Activated CD4-positive, alpha-beta T cell treated with anti-CD3 and anti-CD28 coated beads, Interleukin-2, amount 50 U/mL, for 4 hours (primary cell): Measurements from ENCODE around the gene PELO.

Experiments used
- DNase-seq, 2 experiments: peaks; one replicate each; pipeline ENCODE4 v3.0.0-alpha.2; 2020

The PELO gene

GRCh38 chr5:52772668-52773067, 15.0 kb upstream of the PELO start:
- no peak for DNase-seq

GRCh38 chr5:52773342-52773741, 14.4 kb upstream of the PELO start:
- DNase-seq = no peak

- no peak for DNase-seq
These were observed 13.7 kb upstream of the PELO start for GRCh38 chr5:52774005-52774410.

- peak in 1 of 2 experiments; percentile 9 for DNase-seq
These were observed 11.6 kb upstream of the PELO start for GRCh38 chr5:52776116-52776515.

DNA sequence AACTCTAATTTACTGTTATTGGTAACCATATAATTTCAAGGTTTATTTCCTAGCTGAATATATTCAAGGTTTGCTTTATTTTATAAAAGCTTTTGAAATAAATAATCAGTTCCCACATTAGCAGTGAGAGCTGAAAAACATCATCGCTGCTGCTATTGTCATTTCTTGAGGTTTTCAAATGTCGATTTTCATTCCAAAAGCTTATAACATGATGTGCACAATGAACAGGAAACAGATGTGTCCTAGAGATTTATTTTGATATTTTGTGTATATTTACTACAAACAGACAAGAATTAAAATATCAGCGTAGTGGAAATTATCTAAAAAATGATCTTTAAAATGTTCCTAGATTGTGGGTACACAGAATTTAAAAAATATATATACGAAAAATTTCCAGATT, 10.5 kb upstream of the PELO start:
- no peak for DNase-seq

DNA sequence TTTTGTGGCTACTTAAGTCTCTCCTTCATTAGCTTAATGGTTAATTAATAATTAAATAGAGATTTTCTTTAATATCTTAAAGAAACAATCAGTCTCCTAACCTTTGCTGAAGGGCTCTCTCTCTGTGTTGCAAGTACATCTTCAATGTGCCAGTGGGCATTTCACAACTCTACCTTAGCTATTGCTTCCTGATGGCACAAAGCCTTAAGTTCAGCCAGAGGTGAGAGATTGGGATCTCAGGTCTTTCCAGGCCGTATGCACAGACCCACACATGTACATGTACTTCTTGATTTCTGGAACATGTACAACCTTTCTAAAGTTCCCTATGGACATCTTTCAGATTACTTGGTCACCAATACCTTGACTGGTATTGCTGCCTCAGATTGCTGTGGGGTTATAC, 8.9 kb upstream of the PELO start:
- no peak for DNase-seq

DNA sequence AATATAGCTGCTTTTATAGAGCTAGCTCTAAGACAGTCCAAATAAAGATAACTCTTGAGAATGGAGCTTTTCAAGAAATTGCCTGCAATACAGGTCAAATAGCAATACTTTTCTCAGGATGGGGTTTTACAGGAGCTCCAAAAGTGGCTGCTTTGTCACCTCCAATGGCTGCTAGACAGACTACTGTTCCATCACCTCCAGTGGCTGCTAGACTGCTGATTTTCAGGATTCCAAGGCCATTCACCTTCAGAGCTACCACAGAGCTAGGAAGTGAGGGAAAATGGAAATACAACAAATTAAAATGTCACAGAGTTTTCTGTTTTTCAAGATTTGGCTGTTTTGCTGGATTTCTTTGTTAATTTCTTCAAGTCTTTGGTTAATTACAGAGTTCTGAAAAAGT, 8.5 kb upstream of the PELO start:
- no peak for DNase-seq

DNA sequence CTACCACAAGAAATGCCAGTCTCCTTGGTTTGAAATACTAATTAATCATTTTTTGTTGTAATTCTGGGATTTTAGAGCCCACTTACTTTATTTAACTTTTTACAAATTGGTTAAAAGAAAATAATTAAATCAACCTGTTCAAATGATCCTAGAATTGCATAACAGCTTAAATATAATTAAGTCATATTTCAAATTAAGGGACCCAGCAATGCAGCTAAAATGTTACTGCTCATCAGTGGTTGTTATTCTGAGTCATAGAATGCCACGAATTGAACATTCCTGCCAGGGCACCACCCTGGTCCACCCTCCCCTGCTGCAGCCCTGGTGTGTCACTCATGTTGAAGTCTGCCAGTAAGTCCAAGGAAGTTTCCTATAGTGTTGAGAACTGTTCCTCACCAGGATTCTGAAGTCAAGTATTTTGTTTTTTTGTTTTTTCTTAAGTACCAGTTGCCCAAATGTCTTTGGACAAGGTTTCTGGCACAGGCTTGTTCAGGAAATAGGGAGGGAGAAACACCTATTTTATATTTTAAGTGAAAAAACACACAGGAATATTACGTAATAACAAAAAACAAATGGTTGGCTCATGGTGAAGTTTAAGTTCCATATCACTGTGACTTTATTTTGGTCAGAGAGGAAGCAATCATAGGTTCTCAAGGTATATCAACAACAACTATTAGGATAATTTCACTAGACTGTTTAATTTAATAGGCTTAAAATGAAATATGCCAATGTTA, 4.3 kb upstream of the PELO start:
- no peak for DNase-seq

DNA sequence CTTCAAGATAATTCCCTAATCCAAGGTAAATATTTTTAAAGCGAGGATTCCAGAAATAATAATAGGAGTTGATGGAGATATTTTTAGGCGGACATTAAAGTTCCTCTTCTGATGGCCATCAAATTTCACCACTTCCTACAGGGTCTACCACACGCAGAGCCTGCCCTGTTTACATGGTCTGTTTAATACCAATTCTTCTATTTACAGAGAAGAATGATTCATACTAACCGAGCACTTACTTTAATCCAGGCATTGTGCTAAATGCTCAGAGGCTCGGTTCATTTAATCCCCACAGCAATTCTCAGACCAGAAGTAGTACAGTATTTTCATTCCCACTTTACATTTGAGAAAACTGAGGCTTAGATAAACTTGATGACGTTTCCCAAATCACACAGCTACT, 3.0 kb upstream of the PELO start:
- no peak for DNase-seq

GRCh38 chr5:52786391-52786790, 1.3 kb upstream of the PELO start:
- no peak for DNase-seq

DNA sequence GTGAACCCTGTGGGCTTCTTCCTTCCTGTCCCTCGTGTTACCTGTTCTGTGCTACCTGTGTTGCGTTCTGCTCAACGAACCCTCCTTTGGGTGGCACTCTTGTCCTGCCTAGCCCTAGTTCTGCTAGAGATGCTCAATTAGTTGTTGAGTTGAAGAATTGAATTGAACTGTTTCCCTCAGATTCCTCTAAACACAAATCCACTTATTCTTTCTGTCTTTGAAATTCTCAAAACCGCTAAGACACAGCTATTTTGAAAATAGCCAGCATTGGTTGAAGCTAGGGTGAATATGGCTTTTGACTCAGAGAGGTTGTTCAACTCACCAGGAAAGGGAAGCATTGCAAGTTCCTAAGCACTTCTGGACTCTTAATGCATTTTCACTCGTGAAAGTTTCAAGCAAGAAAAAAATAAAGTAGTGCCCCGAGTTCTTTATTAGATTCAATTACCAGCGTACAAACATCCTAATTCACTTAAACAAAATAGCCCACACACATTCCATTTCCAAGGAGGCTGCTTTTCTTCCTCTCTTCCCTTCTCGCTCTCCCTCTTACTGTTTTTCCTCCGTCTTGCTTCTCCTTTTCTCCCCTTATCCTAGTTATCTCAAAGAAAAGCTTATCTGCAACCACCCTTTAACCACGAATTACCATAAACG, 642 bp upstream of the PELO start:
- DNase-seq = peak; percentile 35 to 42

- no peak for DNase-seq
These were observed 747 bp downstream of the PELO start for GRCh38 chr5:52788505-52788821.

GRCh38 chr5:52789378-52789777, 1.7 kb downstream of the PELO start:
- DNase-seq = no peak

- DNase-seq = no peak
These were observed 2.1 kb downstream of the PELO start for GRCh38 chr5:52789851-52790250.

DNA sequence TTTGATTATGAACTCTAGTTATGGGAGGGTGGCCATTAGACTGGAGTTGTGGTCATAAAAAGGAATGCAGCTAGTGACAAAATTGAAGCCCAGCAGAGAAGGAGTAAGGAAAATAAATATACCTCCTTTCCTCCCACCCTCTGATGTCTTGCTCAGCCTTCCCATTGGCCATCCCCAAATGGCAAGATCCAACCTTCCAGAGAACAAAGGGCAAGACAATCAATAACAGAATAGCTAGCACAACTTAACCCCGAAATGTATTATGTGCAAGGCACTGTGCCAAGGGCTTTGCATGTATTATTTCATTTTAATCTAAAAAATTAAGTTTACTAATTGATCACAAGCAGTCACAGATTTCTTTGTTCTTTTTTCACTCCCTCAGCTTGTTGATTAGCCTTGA, 3.6 kb downstream of the PELO start:
- no peak for DNase-seq

- no peak for DNase-seq
These were observed 6.8 kb downstream of the PELO start for GRCh38 chr5:52794519-52794918.

DNA sequence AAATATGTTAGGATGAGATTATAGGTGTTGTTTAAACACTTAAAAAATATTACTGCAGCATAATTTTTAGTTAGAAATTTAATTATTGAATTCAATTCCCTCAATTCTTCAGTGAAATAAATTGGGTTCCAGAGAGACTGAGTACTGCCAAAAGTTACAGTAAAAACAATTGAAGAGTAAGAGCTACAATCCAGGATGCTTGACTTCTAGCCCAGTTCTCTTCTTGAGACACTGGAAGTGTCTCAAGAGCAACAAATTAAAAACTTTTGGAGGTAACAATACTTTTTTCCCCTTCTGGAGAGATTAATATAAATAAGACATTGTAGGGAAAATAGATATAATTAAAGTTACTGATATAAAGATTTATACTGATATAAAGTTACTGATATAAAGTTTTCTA, 8.3 kb downstream of the PELO start:
- DNase-seq = no peak

- DNase-seq = no peak
These were observed 8.9 kb downstream of the PELO start for GRCh38 chr5:52796516-52797103.

DNA sequence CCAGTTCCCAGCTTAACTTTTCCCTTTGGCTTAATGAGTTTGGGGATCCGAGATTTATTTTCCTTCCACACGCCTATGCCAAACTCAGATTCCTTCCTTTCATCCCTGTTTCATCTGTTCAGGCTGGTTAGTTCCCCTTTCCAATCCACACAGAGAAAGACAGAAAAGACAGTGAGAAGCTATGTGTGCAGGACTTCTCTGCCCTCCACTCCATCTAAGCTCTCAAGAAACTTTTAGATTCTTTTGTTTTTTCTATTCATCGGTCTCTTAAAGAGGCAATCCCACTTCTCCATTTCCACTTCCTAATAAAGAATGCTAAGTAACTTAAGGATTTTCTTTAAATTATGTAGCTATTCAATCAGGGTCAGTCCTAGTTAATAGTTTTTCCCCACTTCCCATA, 11.2 kb downstream of the PELO start:
- DNase-seq = no peak

DNA sequence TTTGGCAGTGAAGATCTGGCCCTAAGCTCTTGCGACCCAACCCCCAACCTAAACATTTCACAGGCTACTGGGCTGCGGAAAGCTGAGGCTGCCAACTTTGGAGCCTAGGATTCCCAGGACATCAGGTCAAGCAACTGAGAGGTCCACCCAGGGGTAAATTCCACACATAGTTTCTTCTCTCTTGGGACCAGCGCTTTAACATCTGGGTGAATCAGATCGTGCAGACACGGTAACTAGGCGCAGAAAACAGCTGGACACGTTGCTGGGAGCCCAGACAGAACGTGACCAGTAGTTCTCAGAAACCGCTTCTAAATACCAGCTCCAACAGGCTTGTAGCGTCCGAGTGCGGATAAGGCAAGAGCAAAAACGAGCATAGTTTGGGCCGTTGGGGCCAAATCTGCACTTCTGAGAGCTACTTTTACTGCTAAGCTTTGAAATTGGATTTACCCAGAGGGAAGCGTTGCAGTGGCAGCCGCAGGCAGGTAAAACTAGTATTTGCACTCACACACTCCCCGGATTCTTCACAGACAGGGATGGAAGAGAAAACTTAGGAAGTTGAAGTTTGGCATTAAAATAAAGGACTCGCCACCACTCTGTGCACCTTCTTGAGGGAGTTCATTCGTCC, 11.8 kb downstream of the PELO start:
- DNase-seq = no peak

- DNase-seq = peak; percentile 93 to 94
These were observed 12.3 kb downstream of the PELO start for GRCh38 chr5:52799983-52800393.

DNA sequence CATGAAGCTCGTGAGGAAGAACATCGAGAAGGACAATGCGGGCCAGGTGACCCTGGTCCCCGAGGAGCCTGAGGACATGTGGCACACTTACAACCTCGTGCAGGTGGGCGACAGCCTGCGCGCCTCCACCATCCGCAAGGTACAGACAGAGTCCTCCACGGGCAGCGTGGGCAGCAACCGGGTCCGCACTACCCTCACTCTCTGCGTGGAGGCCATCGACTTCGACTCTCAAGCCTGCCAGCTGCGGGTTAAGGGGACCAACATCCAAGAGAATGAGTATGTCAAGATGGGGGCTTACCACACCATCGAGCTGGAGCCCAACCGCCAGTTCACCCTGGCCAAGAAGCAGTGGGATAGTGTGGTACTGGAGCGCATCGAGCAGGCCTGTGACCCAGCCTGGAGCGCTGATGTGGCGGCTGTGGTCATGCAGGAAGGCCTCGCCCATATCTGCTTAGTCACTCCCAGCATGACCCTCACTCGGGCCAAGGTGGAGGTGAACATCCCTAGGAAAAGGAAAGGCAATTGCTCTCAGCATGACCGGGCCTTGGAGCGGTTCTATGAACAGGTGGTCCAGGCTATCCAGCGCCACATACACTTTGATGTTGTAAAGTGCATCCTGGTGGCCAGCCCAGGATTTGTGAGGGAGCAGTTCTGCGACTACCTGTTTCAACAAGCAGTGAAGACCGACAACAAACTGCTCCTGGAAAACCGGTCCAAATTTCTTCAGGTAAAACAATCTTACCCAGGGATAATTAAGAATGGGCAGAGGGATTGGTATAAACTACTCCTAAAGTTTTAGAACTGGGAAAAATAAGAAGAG, 12.9 kb downstream of the PELO start:
- peak; percentile 34 for DNase-seq

DNA sequence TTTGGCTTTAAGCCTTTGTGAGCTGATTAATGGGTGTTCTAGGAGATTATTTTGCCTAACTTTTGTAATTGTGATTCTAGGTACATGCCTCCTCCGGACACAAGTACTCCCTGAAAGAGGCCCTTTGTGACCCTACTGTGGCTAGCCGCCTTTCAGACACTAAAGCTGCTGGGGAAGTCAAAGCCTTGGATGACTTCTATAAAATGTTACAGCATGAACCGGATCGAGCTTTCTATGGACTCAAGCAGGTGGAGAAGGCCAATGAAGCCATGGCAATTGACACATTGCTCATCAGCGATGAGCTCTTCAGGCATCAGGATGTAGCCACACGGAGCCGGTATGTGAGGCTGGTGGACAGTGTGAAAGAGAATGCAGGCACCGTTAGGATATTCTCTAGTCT, 13.6 kb downstream of the PELO start:
- DNase-seq = no peak
